Measurements from ENCODE around the gene RNF175. TPM values are rescaled to one million over a fixed set of nuclear protein-coding genes. Genes with fewer than 3 reads are reported as not detected.

The RNF175 gene
- total RNA-seq, 1 experiment from 2014 or later: not detected

DNA sequence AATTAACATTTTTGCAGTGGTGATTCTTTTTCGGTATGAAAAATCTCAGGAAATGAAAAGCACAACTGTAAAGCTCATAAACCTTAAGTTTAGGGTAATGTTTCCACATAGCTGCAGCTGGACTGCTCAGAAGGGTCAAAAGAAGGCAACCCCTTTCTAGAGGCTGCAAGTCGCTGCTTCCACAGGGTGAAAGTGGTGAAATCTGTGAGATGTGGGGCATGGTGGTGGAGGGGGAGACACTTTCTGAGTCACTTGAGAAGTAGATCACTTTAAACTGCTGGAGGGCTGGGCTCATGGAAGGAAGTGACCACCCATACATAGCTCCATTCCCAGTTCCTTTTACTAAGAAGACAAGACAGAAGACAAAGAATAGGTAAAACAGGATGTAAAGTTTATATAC, 20.4 kb upstream of the RNF175 start:
- Histone ChIP-seq H3K9me2 (ENCODE audit: insufficient read depth) (no peaks in the 10 kb centered on the region), H2AFZ (no peak overlapping the region), H3K4me3 (no peak overlapping the region), H3K27ac (no peak overlapping the region), H3F3A (ENCODE audit: insufficient read depth, low read depth) (no peaks in the 10 kb centered on the region), H3K4me2 (no peak overlapping the region), H4K20me1 (ENCODE audit: insufficient read depth) (no peaks in the 10 kb centered on the region), H3K4me1 (replicated peaks; ENCODE audit: insufficient read depth) (0 out of 2 replicates have a peak, but pooled peaks cover 8% of the 10 kb centered on the region), H3K36me3 (ENCODE audit: low read depth) (no peaks in the 10 kb centered on the region), H3K27me3 (ENCODE audit: insufficient read depth, low read depth) (no peaks in the 10 kb centered on the region), H3K9me3 (ENCODE audit: insufficient read depth, low read depth) (no peaks in the 10 kb centered on the region), H3K79me2 (ENCODE audit: low read depth) (no peaks in the 10 kb centered on the region)
- BruUV-seq (replicated peaks): no TSS peak
- ChIA-PET POLR2A (ENCODE audit: unreplicated experiment) (no interaction called here), CTCF (no interaction called here)
- intact Hi-C loops (cut with micrococcal nuclease; ENCODE audit: unreplicated experiment): loop anchor here (10.0 kb wide), 1 partner anchor 775 kb away; the partner anchor contains the start of gene PLRG1
- TF ChIP-seq, protein P1, sequence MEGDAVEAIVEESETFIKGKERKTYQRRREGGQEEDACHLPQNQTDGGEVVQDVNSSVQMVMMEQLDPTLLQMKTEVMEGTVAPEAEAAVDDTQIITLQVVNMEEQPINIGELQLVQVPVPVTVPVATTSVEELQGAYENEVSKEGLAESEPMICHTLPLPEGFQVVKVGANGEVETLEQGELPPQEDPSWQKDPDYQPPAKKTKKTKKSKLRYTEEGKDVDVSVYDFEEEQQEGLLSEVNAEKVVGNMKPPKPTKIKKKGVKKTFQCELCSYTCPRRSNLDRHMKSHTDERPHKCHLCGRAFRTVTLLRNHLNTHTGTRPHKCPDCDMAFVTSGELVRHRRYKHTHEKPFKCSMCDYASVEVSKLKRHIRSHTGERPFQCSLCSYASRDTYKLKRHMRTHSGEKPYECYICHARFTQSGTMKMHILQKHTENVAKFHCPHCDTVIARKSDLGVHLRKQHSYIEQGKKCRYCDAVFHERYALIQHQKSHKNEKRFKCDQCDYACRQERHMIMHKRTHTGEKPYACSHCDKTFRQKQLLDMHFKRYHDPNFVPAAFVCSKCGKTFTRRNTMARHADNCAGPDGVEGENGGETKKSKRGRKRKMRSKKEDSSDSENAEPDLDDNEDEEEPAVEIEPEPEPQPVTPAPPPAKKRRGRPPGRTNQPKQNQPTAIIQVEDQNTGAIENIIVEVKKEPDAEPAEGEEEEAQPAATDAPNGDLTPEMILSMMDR (conservative IDR thresholded peaks at IDR 0.05): no peak
- TF ChIP-seq EZH2 (IDR thresholded peaks at IDR 0.05; ENCODE audit: low read depth): no peak
- DNase-seq: no peak

- Histone ChIP-seq H3K36me3 (ENCODE audit: low read depth) (no peaks in the 10 kb centered on the region), H3K4me1 (replicated peaks; ENCODE audit: insufficient read depth) (0 out of 2 replicates have a peak, but pooled peaks cover 8% of the 10 kb centered on the region), H3K4me2 (no peak overlapping the region), H3K27ac (no peak overlapping the region), H2AFZ (no peak overlapping the region), H3F3A (ENCODE audit: insufficient read depth, low read depth) (no peaks in the 10 kb centered on the region), H3K27me3 (ENCODE audit: insufficient read depth, low read depth) (no peaks in the 10 kb centered on the region), H4K20me1 (ENCODE audit: insufficient read depth) (no peaks in the 10 kb centered on the region), H3K79me2 (ENCODE audit: low read depth) (no peaks in the 10 kb centered on the region), H3K4me3 (no peak overlapping the region), H3K9me2 (ENCODE audit: insufficient read depth) (no peaks in the 10 kb centered on the region), H3K9me3 (ENCODE audit: insufficient read depth, low read depth) (no peaks in the 10 kb centered on the region)
- TF ChIP-seq, protein P1 (conservative IDR thresholded peaks at IDR 0.05): no peak
- no peak for TF ChIP-seq EZH2 (IDR thresholded peaks at IDR 0.05; ENCODE audit: low read depth)
- DNase-seq: no peak
- POLR2A ChIA-PET (ENCODE audit: unreplicated experiment): no interaction called here
- CTCF ChIA-PET: no interaction called here
- no TSS peak for BruUV-seq (replicated peaks)
- intact Hi-C loops (cut with micrococcal nuclease; ENCODE audit: unreplicated experiment): no loop called here
Measured at GRCh38 chr4:153778383-153778782, 18.6 kb upstream of the RNF175 start.

- no peaks in the 10 kb centered on the region for H3F3A ChIP-seq (ENCODE audit: insufficient read depth, low read depth)
- H3K27me3 ChIP-seq (ENCODE audit: insufficient read depth, low read depth): no peaks in the 10 kb centered on the region
- H3K9me3 ChIP-seq (ENCODE audit: insufficient read depth, low read depth): no peaks in the 10 kb centered on the region
- POLR2A ChIA-PET (ENCODE audit: unreplicated experiment): no interaction called here
- BruUV-seq (replicated peaks): no TSS peak
- H3K4me2 ChIP-seq: no peak overlapping the region
- no peaks in the 10 kb centered on the region for H3K9me2 ChIP-seq (ENCODE audit: insufficient read depth)
- H2AFZ ChIP-seq: no peak overlapping the region
- 0 out of 2 replicates have a peak, but pooled peaks cover 6% of the 10 kb centered on the region for H3K4me1 ChIP-seq (replicated peaks; ENCODE audit: insufficient read depth)
- H3K79me2 ChIP-seq (ENCODE audit: low read depth): no peaks in the 10 kb centered on the region
- intact Hi-C loops (cut with micrococcal nuclease; ENCODE audit: unreplicated experiment): no loop called here
- H3K4me3 ChIP-seq: no peak overlapping the region
- H4K20me1 ChIP-seq (ENCODE audit: insufficient read depth): no peaks in the 10 kb centered on the region
- TF ChIP-seq, protein P1 (conservative IDR thresholded peaks at IDR 0.05): no peak
- no peak for TF ChIP-seq EZH2 (IDR thresholded peaks at IDR 0.05; ENCODE audit: low read depth)
- DNase-seq: no peak
- H3K27ac ChIP-seq: no peak overlapping the region
- CTCF ChIA-PET: no interaction called here
- H3K36me3 ChIP-seq (ENCODE audit: low read depth): no peaks in the 10 kb centered on the region
Measured at GRCh38 chr4:153777421-153777820, 17.6 kb upstream of the RNF175 start.
